KOPT-K1 (cell line): ENCODE data around the gene LGALS12.
"Not testable (repeated sequence)": the region's sequence is repeated elsewhere in the genome, so short reads cannot be mapped to it uniquely, and the experiment has no call there.

Experiments
- H3K27ac ChIP-seq: fragments of 200-600 bp; sonication (generic); 2 replicates; pipeline ENCODE4 v1.5.1; 2016; ENCODE audit warnings: antibody characterized with exemption, mild to moderate bottlenecking, low read depth, low read length; ENCODE audit not compliant: poor library complexity, severe bottlenecking
- H3K36me3 ChIP-seq: fragments of 200-600 bp; sonication (generic); 2 replicates; pipeline ENCODE4 v1.5.1; 2017; ENCODE audit warnings: antibody characterized with exemption, mild to moderate bottlenecking, low read length, moderate library complexity; ENCODE audit not compliant: insufficient read depth
- H3K9me3 ChIP-seq: fragments of 200-600 bp; sonication (generic); 2 replicates; pipeline ENCODE4 v1.5.1; 2017; ENCODE audit warnings: antibody characterized with exemption, low read length, mild to moderate bottlenecking; ENCODE audit not compliant: insufficient read depth, poor library complexity, severe bottlenecking

The LGALS12 gene

GRCh38 chr11:63534895-63535461, 29.1 kb downstream of the LGALS12 start:
- H3K27ac ChIP-seq, result peak overlapping the region; percentile 88
- H3K9me3 ChIP-seq, result no peaks in the 10 kb centered on the region
- H3K36me3 ChIP-seq, result no peaks in the 10 kb centered on the region

GRCh38 chr11:63535734-63536133, 29.9 kb downstream of the LGALS12 start:
- H3K9me3 ChIP-seq, result no peaks in the 10 kb centered on the region
- H3K27ac ChIP-seq, result peak overlapping the region; percentile 88
- H3K36me3 ChIP-seq, result no peaks in the 10 kb centered on the region

DNA sequence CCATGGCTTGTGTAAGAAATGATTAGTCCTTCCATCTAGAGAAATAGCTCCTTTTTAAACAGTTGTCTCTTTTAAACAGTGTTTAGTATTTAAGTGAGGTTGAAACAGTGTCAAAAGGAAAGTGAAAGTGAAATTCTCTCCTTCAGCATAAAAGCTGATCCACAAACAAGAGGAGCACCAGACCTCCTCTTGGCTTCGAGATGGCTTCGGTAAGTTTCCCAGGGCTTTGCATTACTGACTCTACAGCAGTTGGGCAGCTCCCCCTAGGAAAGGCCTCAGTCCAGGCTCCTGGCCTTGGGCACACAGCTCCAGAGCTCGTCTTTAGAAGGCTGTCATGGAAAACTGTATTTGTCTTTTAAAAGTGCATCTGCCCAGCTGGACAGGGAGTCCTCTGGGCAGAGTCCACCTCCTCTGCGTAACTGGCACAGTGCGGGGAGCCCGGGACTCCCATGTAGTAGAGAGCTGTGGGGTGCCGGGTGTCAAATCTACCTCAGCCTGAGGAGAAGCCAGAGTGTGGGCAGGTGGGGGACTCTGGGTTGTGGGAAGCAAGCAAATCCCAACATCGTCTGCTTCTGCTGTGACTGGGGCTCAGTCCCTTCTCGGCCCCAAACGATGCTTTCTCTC, 30.9 kb downstream of the LGALS12 start, which contains the start of gene PLAAT4:
PLAAT4 (plus strand) TSS at position 140 of the 624 bp plus-strand sequence; CDS start at position 201, 61 bp downstream.
- no peaks in the 10 kb centered on the region for H3K36me3 ChIP-seq
- H3K9me3 ChIP-seq, result no peaks in the 10 kb centered on the region
- H3K27ac ChIP-seq, result peak within 1 kb of the TSS; percentile 88

GRCh38 chr11:63537293-63538101, 31.6 kb downstream of the LGALS12 start:
- H3K9me3 ChIP-seq, result no peaks in the 10 kb centered on the region
- H3K27ac ChIP-seq, result peak overlapping the region; percentile 88
- H3K36me3 ChIP-seq, result no peaks in the 10 kb centered on the region

- H3K27ac ChIP-seq, H3K9me3 ChIP-seq: not testable (repeated sequence)
- peaks cover 10% of the 10 kb centered on the region; the same call in 1 of the 2 replicates for H3K36me3 ChIP-seq
Measured at GRCh38 chr11:63542506-63542905, 36.6 kb downstream of the LGALS12 start.

GRCh38 chr11:63543711-63544110, 37.8 kb downstream of the LGALS12 start:
- Histone ChIP-seq H3K9me3 (no peaks in the 10 kb centered on the region), H3K27ac (no peak overlapping the region), H3K36me3 (peaks cover 10% of the 10 kb centered on the region; the same call in 1 of the 2 replicates)

GRCh38 chr11:63547061-63547460, 41.2 kb downstream of the LGALS12 start:
- H3K27ac ChIP-seq, result no peak overlapping the region
- no peaks in the 10 kb centered on the region for H3K9me3 ChIP-seq

GRCh38 chr11:63548178-63548577, 42.3 kb downstream of the LGALS12 start:
- peaks cover 10% of the 10 kb centered on the region; the same call in 1 of the 2 replicates for H3K36me3 ChIP-seq
- no peaks in the 10 kb centered on the region for H3K9me3 ChIP-seq
- H3K27ac ChIP-seq, result no peak overlapping the region

More at GRCh38 chr11:63547061-63547460, 41.2 kb downstream of the LGALS12 start:
- peaks cover 10% of the 10 kb centered on the region; the same call in 1 of the 2 replicates for H3K36me3 ChIP-seq

DNA sequence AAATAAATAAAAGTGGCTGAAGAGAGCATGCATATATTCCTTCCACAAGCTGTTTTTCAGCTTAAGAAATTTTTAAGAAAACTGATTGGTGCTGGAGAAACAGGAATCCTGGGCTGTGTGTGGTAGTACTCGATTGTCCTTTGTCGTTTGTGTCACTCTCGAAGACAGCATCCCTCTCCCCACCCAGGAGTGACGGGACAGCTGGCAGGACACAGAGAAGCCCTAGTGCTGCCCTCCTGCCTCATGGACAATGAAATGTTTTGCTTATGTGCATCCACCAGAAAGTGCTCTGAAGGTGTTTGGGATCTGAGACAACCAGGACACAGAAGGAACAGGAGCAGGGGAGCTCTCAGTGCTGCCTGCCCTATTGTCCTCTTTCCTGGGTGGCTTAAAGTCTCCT, 43.5 kb downstream of the LGALS12 start:
- Histone ChIP-seq H3K9me3 (no peaks in the 10 kb centered on the region), H3K27ac (no peak overlapping the region), H3K36me3 (peaks cover 9% of the 10 kb centered on the region; the same call in 1 of the 2 replicates)

DNA sequence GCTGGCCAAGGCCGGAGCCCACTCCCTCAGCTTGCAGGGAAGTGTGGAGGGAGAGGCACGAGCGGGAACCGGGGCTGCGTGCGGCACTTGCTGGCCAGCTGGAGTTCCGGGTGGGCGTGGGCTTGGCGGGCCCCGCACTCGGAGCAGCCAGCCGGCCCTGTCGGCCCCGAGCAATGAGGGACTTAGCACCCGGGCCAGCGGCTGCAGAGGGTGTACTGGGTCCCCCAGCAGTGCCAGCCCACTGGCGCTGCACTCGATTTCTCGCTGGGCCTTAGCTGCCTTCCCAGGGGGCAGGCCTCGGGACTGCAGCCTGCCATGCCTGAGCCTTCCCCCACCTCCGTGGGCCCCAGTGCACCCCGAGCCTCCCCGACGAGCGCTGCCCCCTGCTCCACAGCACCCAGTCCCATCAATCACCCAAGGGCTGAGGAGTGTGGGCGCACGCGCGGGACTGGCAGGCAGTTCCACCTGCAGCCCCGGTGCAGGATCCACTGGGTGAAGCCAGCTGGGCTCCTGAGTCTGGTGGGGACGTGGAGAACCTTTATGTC, 44.3 kb downstream of the LGALS12 start:
- H3K9me3 ChIP-seq, H3K27ac ChIP-seq, H3K36me3 ChIP-seq: not testable (repeated sequence)

DNA sequence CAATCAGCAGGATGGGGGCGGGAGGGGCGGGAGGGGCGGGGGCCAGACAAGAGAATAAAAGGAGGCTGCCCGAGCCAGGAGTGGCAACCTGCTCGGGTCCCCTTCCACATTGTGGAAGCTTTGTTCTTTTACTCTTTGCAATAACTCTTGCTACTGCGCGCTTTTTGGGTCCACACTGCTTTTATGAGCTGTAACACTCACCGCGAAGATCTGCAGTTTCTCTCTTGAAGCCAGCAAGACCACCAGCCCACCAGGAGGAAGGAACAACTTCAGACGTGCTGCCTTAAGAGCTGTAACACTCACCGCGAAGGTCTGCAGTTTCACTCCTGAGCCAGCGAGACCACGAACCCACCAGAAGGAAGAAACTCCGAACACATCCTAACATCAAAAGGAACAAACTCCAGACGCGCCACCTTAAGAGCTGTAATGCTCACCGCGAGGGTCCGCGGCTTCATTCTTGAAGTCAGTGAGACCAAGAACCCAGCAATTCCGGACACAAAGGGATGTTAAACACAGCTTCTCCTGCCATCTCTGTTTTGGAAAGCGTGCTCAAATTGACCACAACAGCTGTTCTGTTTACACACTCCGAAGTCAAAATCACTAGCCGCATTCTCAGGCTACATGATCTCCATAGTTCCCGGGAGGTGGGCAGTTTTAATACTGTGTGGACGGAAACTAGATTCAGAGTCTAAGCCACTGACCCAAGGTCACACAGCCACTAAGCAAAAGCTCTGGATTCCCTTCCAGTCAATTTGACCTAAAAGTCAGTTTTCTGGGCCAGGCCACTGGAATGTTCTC, 45.4 kb downstream of the LGALS12 start:
- Histone ChIP-seq H3K27ac (peak overlapping the region; percentile 42), H3K9me3 (no peaks in the 10 kb centered on the region), H3K36me3 (no peaks in the 10 kb centered on the region)

DNA sequence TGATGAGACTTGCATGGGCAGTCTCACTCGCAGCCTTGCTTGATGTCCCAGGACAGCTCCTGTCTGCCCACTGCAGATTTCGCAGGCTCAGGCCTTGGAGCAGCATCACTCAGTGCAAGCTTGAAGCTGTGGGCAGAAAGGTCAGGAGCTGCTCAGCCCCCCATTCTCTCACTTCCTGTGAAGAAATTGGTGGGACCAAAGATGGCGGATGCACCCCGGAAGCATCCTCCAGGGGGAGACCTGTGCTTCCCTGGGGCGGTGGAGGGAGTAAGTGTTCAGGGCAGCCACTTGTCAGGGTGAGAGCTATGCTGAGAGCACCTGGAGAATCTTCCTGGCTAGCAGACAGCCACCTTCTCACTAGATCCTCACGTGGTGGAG, 46.0 kb downstream of the LGALS12 start:
- Histone ChIP-seq H3K27ac (peak overlapping the region; percentile 42), H3K9me3 (no peaks in the 10 kb centered on the region), H3K36me3 (no peaks in the 10 kb centered on the region)

- Histone ChIP-seq H3K27ac (peak overlapping the region; percentile 80), H3K9me3 (no peaks in the 10 kb centered on the region), H3K36me3 (no peaks in the 10 kb centered on the region)
Measured at GRCh38 chr11:63552921-63553320, 47.0 kb downstream of the LGALS12 start.

DNA sequence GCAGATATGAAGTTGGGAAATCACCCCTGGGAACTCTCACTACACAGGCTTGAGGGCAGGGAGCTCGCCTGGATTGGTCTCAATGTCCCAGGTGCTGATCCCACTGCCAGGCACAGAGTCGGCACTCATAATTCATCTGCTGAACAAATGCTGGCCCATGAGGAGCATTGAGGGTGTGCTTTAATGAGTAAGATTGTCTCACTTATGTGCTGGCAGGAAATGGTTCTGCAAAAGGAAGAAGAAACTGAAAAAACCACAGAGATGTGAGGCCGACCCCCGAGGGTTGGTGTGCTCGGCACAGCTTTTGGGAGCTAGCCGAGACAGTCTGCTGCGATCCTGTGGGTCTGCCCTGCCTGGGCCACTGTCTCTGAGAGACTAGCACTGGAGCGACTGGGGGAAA, 47.9 kb downstream of the LGALS12 start:
- Histone ChIP-seq H3K36me3 (no peaks in the 10 kb centered on the region), H3K9me3 (no peaks in the 10 kb centered on the region), H3K27ac (peak overlapping the region; percentile 80)
